ENCODE data around the gene COX19.

The COX19 gene

DNA sequence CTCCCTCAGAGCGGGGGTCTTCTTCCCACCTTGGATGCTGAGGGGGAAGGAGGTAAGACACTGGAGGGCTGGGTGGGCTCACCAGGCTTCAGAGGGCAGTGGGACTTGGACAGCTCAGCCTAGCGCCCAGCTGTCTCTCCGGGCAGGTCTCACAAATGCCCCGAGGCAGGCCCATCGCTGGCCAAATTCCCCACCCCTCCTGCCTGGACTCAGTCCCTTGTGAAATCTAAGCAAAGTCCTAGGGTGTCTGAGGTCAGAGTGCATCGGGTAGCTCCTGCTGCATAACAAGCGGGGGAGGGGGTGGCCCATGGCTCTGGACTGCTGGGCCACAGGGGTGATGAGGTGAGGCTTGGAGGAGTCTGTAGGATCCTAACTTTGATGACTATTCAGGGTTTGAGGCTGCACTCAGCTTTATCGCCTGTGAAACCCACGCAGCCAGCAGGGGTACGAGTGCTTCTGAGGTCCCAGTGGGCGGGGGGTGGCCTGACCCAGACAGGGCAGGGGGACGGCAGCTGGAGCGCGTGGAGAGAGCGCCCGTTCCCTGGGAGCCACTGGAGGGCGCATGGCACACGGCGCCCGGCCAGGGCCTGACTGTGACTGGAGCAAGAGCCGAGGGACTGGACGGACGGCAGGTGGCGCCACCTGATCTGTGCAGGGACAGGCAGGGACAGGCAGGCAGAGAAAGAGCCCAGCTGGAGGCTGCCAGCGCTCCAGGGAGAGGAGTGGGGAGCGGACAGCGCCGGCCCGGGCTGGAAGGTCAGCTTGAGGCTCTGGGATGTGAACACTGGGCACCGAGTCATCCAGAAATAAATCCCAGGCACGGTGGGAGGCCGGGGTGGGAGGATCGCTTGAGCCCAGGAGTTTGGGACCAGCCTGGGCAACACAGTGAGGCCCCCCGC is 17.6 kb upstream of the COX19 start:
- peak; percentile 82 to 95 for DNase-seq (ENCODE audit: low read depth in 2 of 2)

DNA sequence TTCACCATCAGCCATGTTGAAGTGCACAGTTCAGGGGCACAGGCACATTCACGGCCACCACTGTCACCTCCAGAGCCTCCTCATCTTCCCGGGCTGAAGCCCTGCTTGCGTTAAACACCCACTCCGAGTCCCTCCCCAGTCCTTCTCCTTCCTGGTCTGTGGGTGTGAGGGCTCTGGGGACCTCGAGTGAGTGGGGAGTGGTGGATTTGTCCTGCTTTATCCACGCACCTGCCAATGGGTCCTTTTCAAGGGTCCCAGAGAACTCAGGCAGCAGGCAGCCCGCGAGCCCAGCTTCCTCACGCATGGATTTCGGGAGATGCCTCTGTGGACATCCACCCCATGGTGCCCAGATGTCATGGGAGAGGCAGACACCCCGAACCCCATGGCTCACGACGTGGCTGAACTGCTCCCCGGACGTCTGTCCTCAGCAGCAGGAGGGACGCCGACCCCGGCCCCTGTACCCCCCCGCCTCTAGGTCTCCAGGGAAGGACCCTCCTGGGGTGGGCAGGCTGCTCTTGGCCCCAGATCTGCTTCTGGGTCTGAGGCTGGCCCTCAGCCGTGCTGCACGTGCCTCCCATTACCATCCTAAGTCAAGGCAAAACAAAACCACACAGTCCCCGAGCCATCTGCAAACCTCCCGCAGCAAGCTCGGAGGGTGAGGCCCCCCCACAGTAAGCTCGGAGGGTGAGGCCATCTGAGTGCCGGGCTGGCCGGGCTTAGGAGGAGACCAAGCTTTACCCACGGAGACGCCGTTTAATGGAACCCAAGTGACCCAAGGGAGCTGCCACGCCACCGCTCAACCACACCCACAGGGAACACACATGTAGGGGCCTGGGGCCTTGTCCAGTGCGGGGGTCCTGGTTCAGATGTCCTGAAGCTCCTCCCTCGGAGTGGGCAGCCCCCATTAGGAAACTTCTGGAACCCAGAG is 16.6 kb upstream of the COX19 start:
- no peak for DNase-seq (ENCODE audit: low read depth in 2 of 2)

DNA sequence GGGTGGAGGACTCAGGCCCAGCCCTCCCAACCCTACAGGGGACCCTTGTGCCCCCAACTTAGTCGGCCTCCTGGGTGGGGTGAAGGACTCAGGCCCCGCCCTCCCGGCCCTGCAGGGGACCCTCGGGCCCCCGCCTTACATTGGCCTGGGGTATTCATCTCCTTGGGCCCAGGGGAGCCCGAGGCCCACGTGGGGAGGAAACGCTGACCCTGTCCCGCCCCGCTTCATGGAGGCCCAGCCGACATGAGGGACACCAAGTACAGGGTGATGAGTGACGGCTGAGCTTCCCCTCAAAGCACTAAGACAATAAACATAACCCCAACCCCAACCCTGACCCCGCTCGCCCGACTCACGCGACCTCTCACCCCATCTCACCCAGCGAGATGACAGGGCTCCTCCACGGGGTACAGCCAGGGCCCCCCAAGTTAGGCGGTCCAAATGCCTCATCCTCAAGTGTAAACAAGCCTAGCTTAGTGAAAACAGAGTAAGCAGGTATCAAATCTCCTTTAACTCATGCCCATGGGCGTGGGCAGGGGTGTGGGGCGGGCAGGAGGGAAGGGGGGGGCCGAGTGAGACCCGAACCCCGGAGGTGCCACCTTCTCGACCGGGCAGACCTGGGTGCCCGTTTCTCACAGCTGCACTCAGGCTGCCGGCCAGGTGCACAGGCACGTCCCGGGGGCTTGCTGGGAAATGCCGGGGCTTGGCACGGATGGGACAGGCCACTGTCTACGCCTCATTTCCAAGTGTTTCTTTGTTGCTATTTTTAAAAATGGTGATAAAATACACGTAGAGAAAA is 15.8 kb upstream of the COX19 start:
- DNase-seq (ENCODE audit: low read depth in 2 of 2) = no peak

DNA sequence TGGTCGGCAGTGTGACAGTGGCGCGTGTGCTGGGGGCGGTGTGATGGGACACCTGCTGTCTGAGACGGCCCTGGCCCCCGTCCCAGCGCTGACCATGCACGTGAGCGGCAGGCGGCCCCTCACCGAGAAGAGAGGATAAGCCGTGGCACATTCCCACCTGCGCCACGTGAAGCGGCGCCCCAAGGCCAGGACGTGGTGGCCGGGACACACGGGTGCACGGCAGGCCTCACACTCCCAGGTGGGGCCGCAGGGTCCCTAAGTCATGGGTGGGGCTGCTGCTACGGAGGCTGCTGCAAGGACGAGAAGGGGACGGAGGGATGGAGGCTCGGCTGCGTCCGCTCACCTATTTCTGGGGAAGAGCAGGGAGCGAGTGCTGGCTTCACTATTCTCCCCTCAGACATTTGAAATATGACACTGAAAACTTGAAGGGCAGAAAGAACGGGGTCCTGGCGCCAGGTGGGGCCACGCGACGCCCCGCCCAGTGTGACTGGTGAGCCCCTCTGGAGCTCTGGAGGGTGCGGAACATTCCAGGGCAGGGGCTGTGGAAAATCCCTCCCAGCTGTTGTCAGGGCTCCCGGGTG is 15.1 kb upstream of the COX19 start:
- DNase-seq (ENCODE audit: low read depth in 2 of 2) = no peak

DNA sequence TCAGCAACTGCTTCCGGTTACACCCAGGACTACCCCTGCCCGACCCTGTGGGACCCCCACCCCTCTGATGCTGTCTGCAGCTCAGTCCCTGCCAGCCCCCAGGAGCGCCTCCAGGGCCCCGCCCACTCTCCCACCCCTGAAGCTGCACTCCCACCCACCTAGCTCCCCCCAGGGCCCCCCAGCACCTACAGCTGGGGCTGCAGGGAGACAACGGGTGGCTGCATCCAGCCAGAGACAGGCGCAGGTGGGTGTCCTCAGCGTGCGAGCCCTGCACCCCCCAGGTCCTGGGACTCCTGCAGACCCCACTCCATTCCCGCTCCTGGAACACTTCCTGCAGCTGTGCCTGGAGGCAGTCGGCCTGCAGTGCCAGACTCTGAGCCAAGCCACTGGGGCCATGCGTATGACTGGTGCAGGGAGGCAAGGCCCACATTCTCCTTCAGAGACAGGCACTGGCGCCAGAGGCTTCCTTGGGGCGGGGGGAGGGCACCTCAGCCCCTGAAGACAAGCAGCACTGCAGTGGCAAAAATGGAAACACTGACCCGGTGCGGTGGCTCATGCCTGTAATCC is 13.7 kb upstream of the COX19 start:
- no peak for DNase-seq (ENCODE audit: low read depth in 2 of 2)

DNA sequence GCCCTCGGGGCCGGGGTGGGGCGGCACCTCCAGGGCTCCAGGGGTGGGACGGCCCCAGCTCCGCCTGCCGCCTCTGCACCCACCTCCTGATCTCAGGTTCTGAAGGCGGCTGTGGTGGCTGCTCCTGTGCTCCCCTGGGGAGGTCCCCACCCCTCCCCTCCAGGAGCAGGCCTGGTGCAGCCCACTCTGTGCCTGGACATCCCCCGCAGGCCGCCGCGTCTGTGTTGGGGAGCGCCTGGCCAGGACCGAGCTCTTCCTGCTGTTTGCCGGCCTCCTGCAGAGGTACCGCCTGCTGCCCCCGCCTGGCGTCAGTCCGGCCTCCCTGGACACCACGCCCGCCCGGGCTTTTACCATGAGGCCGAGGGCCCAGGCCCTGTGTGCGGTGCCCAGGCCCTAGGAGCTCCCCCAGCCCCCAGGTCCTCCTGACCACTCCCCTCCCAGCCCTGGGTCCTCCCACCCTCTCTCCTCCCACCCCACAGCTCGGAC is 13.1 kb upstream of the COX19 start:
- DNase-seq (ENCODE audit: low read depth in 2 of 2) = no peak

DNA sequence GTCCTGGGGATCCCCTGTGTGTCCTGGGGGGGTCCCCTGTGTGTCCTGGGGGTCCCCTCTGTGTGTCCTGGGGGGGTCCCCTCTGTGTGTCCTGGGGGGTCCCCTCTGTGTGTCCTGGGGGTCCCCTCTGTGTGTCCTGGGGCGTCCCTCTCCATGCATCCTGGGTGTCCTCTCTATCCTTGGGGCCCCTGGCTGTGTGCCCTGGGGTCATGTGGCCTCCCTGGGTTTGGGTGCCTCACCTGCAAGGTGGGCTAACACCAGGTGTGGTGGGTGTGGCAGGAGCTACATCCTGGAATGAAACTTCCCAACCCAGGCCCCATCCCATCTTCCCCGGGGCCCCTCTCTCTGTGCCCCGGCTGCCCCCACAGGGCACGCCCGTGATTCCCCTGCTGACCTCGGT is 12.6 kb upstream of the COX19 start:
- no peak for DNase-seq (ENCODE audit: low read depth in 2 of 2)

DNA sequence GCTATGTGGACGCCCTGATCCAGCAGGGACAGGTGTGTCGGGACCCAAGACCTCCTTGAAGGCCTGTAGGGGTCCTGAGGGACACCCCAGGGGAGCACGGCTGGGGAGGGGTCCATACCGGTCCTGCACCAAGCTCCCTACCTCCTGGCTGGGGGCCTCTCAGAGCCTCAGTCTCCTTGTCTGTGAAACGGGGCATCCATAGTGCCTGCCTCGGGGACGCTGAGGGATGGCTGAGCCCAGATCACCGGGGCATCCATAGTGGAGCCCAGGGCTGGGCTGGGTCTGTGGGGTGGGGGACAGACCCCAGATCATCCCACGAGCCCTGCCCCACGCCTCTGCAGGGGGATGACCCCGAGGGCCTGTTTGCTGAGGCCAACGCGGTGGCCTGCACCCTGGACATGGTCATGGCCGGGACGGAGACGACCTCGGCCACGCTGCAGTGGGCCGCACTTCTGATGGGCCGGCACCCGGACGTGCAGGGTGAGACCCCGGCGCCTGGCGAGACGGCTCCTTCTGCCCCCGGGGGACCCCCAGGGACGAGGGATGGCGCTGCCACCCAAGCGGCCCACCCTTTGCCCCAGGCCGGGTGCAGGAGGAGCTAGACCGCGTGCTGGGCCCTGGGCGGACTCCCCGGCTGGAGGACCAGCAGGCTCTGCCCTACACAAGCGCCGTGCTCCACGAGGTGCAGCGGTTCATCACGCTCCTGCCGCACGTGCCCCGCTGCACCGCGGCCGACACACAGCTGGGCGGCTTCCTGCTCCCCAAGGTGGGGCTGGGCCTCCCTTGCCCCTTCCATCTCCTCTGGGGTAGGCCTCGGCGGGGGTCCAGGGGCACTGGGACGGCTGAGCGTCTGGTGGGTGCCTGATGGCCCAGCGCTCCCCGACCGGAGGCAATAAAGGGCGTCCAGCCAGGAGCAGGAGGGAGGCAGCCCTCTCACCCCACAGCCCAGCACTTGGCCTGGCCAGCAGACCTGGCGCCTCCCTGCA is 11.7 kb upstream of the COX19 start:
- no peak for DNase-seq (ENCODE audit: low read depth in 2 of 2)

DNA sequence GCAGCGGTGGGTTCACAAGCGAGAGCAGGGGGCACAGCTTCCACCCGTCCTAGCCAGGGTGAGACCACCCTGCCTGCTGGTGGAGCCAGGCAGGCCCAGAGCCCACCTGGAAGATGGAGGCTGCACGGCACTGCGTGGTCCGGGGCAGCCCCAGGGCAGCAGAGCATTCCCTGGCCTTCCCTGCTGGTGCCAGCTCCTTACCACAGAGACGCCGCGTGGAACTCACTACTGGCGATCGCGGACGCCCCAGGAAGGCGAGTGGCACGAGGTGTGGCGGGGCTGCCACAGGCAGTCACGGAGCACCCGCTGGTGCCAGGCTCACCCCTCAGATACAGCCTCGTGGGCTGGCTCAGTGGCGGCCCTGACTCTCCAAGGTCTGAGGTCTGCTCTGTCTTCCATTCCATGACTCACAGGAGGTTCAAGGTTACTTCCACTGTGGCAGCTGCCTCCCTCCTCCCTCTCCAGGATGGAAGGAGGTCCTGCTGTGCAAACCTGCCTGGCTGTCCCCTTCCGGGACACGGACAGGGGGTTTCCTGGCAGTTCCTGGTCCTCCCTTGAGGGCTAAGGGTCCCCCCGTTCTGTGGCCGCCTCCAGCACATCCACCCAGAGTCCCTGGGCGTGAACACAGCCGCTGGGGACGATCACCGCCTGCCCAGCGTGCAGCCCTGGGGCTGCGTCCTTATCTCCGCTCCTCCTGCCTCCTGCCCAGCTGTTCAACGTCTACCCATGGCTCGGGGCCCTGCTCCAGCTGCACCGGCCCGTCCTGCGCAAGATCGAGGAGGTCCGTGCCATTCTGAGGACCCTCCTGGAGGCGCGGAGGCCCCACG is 10.8 kb upstream of the COX19 start:
- no peak for DNase-seq (ENCODE audit: low read depth in 2 of 2)

DNA sequence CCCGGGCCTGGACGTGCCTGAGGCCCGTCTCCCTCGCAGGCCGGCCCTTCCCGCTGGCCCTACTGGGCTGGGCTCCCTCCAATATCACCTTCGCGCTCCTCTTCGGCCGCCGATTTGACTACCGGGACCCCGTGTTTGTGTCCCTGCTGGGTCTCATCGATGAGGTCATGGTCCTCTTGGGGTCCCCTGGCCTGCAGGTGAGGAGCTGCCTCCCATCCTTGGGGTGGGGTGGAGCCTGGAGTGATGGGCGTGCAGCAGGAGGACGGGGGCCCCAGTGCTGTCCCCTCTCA is 9.7 kb upstream of the COX19 start:
- no peak for DNase-seq (ENCODE audit: low read depth in 2 of 2)

DNA sequence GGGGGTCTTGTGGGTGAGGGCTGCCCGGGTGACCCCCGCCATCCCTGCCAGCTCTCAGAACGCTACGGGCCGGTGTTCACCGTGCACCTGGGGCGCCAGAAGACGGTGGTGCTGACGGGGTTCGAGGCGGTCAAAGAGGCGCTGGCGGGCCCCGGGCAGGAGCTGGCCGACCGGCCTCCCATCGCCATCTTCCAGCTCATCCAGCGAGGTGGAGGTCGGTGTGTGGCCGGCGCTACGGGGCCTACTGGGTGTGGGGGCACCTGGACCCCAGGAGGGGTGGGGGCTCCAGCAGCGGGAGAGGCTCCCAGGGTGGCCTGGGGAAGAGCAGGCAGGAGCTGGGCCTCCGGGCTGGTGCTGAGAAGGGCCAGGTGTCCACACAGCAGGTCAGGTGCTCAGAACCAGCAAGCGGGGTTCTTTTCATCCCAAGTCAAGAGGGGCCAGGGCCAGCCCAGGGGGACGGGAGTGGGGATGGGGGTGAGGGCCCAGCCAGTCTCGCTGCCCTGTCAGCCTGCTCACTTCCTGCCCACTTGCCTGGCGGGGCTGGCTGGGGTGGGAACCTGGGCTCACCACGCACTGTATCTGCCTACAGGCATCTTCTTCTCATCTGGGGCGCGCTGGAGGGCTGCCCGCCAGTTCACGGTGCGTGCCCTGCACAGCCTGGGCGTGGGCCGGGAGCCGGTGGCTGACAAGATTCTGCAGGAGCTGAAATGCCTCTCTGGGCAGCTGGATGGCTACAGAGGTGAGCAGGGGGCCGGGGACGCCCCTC is 9.2 kb upstream of the COX19 start:
- no peak for DNase-seq (ENCODE audit: low read depth in 2 of 2)

DNA sequence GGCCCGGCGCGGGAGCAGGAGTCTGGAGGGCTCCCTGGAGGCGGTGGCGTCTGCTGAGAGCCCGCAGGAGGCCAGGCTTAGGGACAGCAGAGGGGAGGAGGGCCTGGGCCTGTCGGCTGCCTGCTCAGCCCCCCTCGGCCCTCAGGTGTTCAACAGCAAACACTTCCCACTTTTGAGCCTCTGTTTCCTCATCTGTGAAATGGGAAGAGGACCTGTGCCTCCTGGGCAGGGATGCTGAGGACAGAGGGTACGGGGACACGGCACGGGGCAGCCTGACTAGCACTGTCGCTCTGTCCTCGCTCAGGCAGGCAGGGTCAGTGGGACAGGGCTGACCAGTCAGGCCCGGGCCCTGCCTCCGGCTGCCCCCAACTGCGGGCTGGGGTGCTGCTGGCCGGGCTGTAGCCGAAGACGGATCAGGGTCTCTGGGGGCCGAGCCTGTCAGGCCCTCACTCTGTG is 8.3 kb upstream of the COX19 start:
- DNase-seq (ENCODE audit: low read depth in 2 of 2) = no peak

DNA sequence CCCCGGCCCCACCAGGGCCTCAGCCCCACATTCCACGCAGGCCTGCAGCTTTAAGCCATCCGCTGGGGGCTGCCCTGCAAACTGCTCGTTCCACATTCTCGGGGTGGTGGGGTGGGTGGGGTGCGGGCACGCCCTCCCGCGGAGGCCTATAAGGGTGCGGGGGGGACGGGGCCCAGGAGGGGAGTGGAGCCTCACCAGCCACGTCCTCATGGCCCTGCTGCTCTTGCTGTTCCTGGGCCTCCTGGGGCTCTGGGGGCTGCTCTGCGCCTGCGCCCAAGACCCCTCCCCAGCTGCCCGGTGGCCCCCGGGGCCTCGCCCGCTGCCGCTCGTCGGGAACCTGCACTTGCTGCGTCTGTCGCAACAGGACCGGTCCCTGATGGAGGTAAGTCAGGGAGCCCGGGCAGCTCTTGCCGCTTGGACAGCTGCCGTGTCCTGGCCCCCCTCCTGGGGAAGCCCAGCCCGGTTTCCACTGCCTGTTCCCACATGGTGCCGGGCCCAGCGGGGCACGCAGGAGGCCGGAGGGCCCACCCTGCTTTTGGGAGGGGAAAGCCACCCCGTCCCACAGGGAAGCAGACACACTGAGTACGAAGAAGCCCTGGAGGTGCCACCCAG is 7.8 kb upstream of the COX19 start, which contains the start of gene CYP2W1:
Gene CYP2W1 (plus strand): TSS at position 178 of the 612 bp plus-strand sequence. CDS start 31 bp downstream, at position 209.
- no peak for DNase-seq (ENCODE audit: low read depth in 2 of 2)

DNA sequence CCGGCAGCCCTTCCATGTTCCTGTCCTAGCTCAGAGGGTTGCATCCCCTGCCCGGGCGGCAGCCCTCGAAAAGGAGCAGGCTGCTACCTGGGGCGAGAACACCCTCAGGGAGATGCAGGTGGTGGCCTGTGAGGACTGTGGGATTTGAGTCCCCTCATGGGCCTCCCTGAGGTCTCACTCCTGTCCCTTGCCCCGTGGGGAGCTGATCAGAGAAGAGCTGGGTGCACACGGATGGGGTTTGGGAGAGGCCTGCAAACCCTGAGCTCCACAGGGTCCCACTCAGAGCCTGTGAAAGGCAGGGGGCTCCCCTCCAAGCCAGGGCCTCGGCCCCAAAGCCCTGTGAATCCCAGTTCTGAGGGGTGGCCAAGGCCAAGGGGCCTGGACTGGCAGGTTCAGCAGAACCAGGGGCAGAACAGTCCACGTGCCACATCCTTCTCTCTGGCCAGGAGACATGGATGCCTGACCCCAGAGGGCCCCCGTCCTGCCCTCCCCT is 7.2 kb upstream of the COX19 start:
- DNase-seq (ENCODE audit: low read depth in 2 of 2) = no peak

DNA sequence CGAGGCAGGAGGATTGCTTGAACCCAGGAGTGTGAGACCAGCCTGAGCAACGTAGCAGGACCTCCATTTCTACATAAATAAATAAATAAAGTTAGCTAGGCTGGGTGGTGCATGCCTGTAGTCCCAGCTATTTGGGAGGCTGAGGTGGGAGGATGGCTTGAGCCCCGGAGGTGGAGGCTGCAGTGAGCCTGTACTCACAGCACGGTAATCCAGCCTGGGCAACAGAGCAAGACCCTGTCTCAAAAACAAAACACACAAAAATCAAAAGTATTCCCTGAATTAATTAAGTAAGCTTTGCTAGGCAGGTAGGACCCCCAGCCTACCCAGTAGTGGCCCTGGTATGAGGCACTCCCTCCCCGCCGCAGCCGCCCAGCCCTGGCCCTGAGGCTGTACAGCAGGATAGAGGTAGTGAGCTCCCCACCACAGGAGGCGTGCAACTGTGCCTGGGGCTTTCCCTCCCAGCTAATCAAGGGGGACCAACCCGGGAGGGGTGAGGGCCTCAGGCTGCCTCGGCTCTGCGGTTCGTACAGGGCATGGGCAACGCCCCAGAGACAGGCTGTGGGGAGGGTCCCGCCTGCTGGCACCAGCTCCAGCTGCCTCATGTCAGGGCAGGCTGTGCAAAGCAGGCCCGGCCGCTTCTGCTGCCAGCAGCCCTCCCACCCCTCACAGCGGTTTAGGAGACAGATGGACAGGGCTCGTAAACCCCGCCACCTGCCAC is 6.6 kb upstream of the COX19 start:
- no peak for DNase-seq (ENCODE audit: low read depth in 2 of 2)

DNA sequence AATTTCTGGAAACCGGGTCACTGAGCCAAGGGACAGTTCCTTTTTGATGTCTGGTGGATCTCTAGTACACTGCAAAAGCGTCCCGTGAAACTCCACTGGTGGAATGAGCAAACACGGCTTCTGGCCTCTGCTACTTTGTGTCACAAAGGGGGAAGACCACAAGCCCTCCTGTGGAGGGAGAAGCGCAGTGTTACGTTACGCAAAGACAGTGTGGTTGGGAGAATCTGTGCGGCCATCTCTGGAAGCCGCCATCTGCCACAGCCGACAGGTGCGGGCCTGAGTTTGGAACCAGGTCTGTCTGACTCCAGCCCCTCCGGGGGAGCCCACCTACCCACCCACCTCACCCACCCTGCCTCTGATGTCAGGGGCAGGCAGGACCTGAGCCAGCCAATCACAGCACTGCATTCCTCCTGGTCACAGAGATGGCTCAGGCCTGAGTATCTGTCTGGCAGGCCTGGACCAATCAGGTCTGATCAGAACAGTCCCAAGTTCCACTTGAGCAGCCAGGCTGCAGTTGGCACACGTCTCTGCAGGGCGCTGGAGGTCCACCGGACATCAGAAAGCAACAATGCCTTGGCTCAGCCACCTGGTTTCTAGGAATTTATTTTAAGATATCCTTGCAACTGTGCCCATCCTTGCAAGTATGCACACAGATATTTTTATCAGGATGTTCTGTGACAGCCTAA is 4.7 kb upstream of the COX19 start:
- DNase-seq (ENCODE audit: low read depth in 2 of 2) = no peak

Data from stimulated activated CD4-positive, alpha-beta T cell treated with anti-CD3 and anti-CD28 coated beads, Interleukin-12 subunit alpha, Interleukin-12 subunit beta, amount 100 ng/mL, for 24 hours (primary cell).